RPMI7951 (cell line): ENCODE data around the gene WDPCP. TPM values are rescaled to one million over a fixed set of nuclear protein-coding genes. Genes with fewer than 3 reads are reported as not detected.
A peak's percentile ranks its signal among the peaks of the same experiment; 100 is the strongest.
"Not testable (repeated sequence)": the region's sequence is repeated elsewhere in the genome, so short reads cannot be mapped to it uniquely, and the experiment has no call there.

Source experiments
- DNase-seq: peaks from one replicate; pipeline ENCODE4 v3.0.0-alpha.2; 2012; ENCODE audit warnings: low read depth
- total RNA-seq: library from RNA; depleted of rRNA; stranded (reverse); fragments of >200 nt; shearing (Covaris generic); gene quantifications from 2 replicates; pipeline ENCODE4 v1.2.3, GENCODE V29; 2014; rRNA removed

Gene WDPCP
- total RNA-seq, 1 experiment from 2014 or later = 11.8 TPM

DNA sequence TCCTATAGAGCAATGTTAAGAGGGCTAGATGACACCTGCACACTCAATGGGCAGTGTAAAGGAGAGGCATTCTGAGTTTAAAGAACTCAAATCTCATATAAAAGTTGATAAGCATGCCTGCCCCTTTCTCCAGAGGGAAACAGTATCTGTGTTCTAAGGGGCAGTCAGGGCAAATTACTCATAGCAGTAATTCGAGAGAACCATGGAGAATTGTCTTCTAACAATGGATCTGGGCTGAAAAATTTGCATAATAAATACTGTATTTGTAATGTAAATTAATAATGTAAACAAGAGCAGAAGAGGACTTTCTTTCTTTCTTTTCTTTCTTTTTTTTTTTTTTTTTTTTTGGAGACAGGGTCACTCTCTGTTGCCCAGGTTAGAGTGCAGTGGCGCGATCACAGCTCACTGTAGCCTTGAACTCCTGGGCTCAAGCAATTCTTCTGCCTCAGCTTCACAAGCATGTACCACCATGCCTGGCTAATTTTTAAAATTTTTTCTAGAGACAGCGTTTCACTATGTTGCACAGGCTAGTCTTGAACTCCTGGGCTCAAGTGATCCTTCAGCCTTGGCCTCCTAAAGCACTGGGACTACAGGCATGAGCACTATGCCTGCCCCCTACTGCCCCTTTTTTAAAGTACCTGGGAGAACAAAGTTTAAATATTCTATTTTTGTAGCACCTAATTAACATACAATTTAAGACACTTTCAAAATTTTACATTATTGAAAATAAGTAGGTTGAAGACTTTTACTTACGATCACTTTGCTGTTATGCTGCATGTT is 467.0 kb downstream of the WDPCP start:
- DNase-seq = no peak

DNA sequence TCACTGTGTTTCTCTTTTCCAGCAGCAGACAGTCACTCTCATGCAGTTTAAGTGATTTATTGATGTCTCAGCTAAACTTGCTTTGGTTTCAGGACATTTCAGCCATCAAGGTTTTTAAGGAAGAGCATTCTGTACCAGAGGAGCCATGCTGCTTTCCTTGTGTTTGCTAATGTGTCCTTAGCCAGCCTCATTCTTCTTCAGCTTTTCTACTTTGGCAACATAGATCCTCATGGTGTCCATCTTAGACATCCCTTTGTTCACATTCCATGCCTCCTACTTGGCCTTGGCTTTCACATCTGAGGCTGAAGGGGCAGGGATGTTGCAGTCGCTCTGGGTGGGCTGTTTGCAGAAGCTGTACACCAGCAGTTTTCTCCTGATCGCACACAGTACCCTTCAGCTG is 469.5 kb downstream of the WDPCP start:
- DNase-seq = no peak

DNA sequence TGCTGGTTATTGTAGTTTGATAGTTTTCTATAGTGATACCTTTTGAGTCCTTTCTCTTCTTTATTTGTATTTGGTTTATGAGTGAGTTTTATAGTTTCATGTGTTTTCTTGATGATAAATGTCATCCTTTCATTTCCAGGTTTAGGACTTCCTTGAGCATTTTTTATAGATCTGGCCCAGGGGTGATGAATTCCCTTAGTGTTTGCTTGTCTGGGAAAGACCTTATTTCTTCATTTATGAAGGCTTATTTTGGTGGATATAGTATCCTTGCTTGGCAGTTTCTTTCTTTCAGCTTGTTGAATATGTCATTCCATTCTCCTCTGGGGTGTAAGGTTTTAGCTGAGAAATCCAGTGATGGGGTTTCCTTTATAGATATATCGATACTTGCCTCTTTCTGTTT is 483.8 kb downstream of the WDPCP start:
- no peak for DNase-seq

DNA sequence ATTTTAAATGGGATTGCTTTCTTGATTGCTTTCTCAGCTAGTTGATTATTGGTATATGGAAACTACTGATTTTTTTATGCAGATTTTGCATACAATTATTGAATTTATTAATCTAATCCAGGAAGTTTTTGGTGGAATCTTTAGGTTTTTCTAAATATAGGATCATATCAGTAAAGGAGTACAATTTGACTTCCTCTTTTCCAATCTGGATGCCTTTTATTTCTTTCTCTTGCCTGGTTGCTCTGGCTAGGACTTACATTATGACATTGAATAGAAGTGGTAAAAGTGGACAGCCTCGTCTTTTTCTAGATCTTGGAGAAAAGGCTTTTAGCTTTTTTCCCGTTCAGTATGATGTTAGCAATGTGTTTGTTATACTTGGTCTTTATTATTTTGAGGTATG is 486.3 kb downstream of the WDPCP start:
- DNase-seq = no peak

DNA sequence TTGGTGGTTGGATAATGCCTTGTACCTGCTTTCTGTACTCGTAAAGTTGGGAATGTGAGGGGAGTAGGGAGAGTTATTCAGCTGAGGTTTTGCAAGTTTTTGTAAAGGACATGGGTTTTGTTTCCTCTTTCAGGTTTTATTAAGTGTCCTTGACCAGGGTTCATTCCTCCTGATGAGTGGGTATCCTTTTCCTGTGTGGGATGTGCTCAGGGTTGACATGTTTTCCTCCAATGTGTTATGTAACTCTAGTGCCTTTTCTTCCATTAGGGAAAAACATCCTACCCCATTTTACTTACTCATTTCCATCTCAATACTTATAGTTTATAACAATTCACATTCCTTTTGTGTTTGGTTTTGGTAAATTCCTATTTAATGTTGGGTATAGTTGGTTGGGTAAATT is 489.2 kb downstream of the WDPCP start:
- no peak for DNase-seq

DNA sequence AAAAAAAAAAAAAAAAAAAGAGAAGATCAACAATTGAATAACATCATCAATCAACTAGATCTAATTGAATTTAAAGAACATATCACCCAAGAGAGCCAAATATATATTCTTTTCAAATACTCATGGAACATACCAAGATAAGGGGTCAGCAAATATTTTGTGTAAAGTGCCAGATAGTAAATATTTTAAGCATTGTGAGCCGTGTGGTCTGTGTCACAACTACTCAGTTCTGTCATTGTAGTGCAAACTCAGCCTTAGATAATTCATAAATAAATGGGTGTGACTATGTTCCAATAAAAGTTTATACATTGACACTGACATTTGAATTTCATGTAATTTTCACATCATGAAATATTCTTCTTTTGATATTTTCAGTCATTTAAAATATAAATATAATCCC is 491.8 kb downstream of the WDPCP start:
- DNase-seq = no peak

DNA sequence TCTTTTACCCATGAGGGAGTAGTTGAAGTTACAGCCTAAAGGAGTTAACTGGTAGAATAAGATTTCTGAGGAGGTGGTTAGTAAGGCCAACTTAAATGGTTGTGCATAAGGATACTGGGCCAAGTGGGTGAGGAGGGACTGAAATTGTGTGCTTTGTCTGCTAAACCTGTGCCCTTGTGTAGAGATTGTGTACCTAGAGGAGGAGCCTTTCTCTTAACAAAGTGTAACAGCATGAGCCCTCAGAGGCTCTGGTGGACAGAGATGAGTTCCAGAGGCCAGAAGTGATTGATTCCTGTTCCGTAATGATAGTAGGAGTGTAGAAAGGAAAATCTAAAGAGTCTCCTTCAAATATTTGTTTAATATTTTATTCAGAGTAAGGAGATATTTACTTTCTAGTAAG is 494.8 kb downstream of the WDPCP start:
- DNase-seq = no peak

DNA sequence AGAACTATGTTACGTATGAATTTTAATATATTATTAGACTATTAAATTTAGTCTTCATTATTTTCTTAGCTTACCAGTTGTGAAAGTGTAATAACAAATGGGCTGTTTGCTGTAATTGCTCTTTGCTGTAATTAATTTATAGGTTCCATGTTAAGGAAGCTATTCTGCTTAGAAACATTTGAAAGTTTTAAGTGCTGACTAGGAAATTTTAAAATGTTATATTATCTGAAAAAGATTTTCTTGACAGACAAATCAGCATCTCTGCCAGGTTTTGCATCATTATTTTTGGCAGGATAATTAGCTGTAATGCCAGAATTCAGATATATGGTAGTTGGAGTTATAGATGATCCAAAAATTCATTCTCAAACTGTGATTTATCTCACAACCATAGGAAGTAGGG is 495.4 kb downstream of the WDPCP start:
- DNase-seq = no peak

DNA sequence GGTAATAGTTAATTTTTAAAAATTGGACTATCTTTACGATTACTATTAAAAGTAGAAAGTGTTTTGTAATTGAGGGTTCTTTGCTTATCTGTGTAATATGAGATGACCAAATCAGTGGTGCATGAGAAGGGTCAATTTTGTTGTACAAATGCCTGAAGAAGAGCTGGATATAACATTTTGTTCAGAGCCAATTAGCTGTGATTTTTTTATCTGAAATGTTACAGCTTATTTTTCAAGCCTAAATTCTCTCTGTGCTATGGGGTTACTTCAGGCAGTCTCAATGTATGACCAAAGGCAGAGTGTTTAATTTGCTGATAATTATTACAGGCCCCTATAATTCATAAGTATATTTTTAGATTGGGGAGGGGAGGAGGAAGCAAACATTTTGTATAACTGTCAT is 495.9 kb downstream of the WDPCP start:
- DNase-seq = no peak

DNA sequence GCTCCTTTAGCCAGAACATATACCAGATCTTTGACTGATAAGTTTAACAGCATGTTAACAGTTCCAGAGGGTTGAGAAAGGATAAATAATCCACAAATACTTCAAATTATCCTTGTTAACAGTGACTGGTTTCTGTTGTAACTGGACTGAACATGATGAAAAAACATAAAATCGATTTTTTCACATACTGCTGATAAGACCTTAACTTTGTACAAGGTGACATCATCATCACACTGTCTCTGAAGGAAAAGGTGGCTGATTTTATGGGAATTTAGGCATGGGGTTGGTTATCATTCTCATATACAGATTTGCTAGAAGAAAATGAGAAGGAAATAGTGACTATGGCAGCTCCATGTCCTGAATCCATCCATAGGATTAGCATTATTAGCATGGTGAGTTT is 501.6 kb downstream of the WDPCP start:
- DNase-seq = no peak

DNA sequence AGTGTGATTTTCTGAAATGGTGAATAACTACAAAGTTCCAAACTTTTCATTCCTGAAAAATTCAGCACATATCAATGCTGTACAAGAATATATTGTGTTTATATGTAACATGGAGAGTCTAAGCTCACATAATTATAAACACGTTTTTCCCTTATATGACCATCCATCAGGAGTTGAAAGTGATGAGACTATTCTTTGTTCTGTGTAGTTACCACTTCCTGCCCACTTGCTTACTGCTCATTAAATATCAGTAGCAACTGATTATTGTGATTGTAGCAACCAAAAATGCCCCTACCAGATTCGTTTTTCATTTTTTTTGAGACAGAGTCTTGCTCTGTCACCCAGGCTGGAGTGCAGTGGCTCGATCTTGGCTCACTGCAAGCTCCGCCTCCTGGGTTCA is 506.9 kb downstream of the WDPCP start:
- peak; percentile 10 for DNase-seq

DNA sequence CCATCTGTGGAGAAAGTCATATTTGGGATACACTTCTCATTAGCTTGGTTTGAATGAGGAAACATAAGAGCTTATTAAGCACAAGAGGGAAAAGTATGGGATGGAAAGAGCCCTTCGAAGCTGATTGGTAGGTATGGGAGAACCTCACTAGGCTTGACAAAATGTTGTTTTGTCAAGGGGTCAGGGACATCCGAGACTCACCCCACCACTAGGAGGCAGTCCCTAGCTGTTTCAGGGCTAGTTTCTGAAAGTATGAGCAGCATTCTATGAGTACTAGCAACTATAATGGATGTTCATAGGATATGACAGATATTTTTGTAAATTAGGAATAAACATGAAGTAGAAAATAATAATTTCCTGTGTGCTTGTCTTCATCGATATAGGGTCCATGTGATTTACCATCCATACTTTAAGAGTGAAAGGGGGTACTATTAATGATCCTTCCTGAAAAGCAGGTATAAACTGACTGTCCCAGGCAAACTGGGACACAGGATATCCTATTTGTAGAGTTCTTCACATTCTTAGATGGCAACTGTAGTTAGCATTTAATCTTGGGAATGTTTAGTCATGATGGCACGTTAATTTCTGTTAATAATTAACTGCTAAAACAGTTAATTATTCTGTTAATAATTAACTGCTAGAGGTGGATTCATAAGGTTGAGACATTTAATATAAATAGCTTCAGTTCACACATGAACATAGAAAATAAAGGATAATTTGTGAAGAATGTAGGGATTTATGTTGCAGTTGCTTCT is 509.2 kb downstream of the WDPCP start:
- DNase-seq = peak; percentile 19

DNA sequence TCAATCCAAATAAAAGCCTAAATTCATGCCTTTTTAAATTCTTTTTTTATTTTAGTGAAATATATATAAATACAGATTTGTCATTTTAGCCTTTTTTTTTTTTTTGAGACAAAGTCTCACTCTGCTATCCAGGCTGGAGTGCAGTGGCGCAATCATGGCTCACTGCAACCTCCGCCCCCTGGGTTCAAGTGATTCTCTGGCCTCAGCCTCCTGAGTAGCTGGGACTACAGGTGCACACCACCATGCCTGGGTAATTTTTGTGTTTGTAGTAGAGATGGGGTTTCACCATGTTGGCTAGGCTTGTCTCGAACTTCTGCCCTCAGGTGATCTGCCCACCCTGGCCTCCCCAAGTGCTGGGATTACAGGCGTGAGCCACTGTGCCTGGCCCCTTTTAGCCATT is 513.9 kb downstream of the WDPCP start:
- not testable (repeated sequence) for DNase-seq

DNA sequence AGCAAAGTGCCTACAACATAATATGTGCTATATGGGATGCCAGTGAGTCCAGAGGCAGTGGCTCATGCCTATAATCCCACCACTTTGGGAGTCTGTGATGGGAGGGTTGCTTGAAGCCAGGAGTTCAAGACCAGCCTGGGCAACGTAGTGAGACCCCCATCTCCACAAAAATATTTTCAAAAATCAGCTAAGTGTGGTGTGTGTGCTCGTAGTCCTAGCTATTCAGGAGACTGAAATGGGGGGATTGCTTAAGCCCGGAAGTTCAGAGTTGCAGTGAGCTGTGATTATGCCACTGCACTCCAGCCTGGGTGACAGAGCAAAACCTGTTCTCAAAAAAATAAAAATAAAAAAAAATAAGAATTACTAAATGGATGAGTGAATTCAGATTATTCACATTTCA is 514.3 kb downstream of the WDPCP start:
- no peak for DNase-seq

DNA sequence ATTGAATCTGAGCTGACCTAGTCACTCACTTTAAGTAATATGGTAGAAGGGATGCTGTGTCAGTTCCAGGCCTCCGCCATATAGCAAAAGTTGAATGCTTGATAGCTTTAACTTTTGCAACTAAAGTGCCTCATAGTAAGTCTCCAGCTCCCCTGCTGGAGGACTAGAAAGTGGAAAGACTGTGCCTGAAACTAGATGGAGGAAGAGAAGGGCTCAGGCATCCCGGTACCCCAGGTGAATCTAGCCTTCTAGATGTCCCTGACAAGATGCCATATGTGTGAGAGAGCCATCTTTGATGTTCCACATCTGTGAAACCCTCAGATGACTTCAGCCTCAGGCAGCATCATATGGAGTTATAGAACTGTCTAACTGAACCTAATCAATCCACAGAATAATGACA is 516.6 kb downstream of the WDPCP start:
- no peak for DNase-seq

Other genes starting within 250 kb of the WDPCP start
- 343 and 387 TPM in 2 replicates for gene MDH1, start 486 bp upstream of the WDPCP start, total RNA-seq